Fibroblast of lung (primary cell): ENCODE data around the gene TENM3. TPM values are rescaled to one million over a fixed set of nuclear protein-coding genes. Genes with fewer than 3 reads are reported as not detected.
A peak's percentile ranks its signal among the peaks of the same experiment; 100 is the strongest.

ENCODE experiments used
- DNase-seq, 2 donors: peaks; one replicate each; pipeline versions ENCODE4 v3.0.0 to v3.0.0-alpha.2; 2010; ENCODE audit warnings: low read depth in 2 of 2
- H2AFZ ChIP-seq: 2 replicates; pipeline ENCODE4 v1.5.1; 2012; ENCODE audit warnings: low read length, control low read depth, inconsistent platforms
- H3K27ac ChIP-seq: 2 replicates; pipeline ENCODE4 v1.5.1; 2011; ENCODE audit warnings: low read length, control low read depth; ENCODE audit not compliant: insufficient read depth
- H3K27me3 ChIP-seq: 2 replicates; pipeline ENCODE4 v1.5.1; 2011; ENCODE audit warnings: mild to moderate bottlenecking, low read length; ENCODE audit not compliant: control insufficient read depth, insufficient read depth
- H3K36me3 ChIP-seq: 2 replicates; pipeline ENCODE4 v1.5.1; 2011; ENCODE audit warnings: low read length; ENCODE audit not compliant: control insufficient read depth, insufficient read depth
- H3K4me1 ChIP-seq: 2 replicates; pipeline ENCODE4 v1.5.1; 2011; ENCODE audit warnings: low read length; ENCODE audit not compliant: control insufficient read depth, insufficient read depth; ENCODE audit errors: extremely low read depth
- H3K4me2 ChIP-seq: 2 replicates; pipeline ENCODE4 v1.5.1; 2011; ENCODE audit warnings: low read length, control low read depth; ENCODE audit not compliant: insufficient read depth; ENCODE audit errors: extremely low read depth
- H3K4me3 ChIP-seq, 4 experiments: fragments of 200-600 bp in 1 of 4; sonication (generic) in 1 of 4; replicated peaks in 1 of 4; 2 replicates each; pipeline ENCODE4 v1.5.1; 2011 to 2016; ENCODE audit warnings: low read length in 4 of 4, low read depth in 3 of 4, mild to moderate bottlenecking in 3 of 4, control low read depth in 2 of 4, inconsistent platforms in 1 of 4, mixed read lengths in 1 of 4; ENCODE audit not compliant: insufficient read depth in 1 of 4; ENCODE audit errors: control extremely low read depth in 1 of 4
- H3K79me2 ChIP-seq: 2 replicates; pipeline ENCODE4 v1.5.1; 2012; ENCODE audit warnings: mild to moderate bottlenecking, low read length, inconsistent platforms; ENCODE audit not compliant: control insufficient read depth, insufficient read depth
- H3K9ac ChIP-seq: 2 replicates; pipeline ENCODE4 v1.5.1; 2011; ENCODE audit warnings: mild to moderate bottlenecking, low read length, control low read depth; ENCODE audit not compliant: insufficient read depth
- H3K9me3 ChIP-seq: 2 replicates; pipeline ENCODE4 v1.5.1; 2012; ENCODE audit warnings: low read depth, low read length; ENCODE audit not compliant: control insufficient read depth, insufficient read depth
- H4K20me1 ChIP-seq: 2 replicates; pipeline ENCODE4 v1.5.1; 2011; ENCODE audit warnings: low read length; ENCODE audit not compliant: control insufficient read depth, insufficient read depth; ENCODE audit errors: extremely low read depth
- EZH2 ChIP-seq: IDR thresholded peaks from 2 replicates; pipeline ENCODE4 v1.5.1; 2012; ENCODE audit warnings: low read length, control low read depth, mild to moderate bottlenecking; ENCODE audit errors: missing control alignments
- polyA plus RNA-seq, 2 donors: library from polyadenylated mRNA; depleted of rRNA in 1 of 2; stranded (reverse) in 1 of 2; unstranded in 1 of 2; fragments of >200 nt; gene quantifications; 2 replicates each; pipeline ENCODE4 v1.2.1, GENCODE V29; 2011 to 2012; ENCODE audit warnings: missing spikeins in 1 of 2
- total RNA-seq: library from RNA; depleted of rRNA; stranded (reverse); fragments of >200 nt; gene quantifications from 2 replicates; pipeline ENCODE4 v1.2.1, GENCODE V29; 2014
- TF ChIP-seq, protein P1 (sequence below), 2 donors: IDR thresholded peaks in 1 of 2; conservative IDR thresholded peaks in 1 of 2; 1 replicate in 1 of 2; 2 replicates in 1 of 2; pipeline ENCODE4 v1.5.1; 2011 to 2012; ENCODE audit warnings: low read length in 2 of 2, control low read depth in 1 of 2, inconsistent platforms in 1 of 2, low read depth in 1 of 2, mild to moderate bottlenecking in 1 of 2

TENM3 gene
- total and polyA plus RNA-seq, 2 donors (not counting 1 experiment from before 2014, with no cell fraction given), result 2.7 to 3.6 TPM

DNA sequence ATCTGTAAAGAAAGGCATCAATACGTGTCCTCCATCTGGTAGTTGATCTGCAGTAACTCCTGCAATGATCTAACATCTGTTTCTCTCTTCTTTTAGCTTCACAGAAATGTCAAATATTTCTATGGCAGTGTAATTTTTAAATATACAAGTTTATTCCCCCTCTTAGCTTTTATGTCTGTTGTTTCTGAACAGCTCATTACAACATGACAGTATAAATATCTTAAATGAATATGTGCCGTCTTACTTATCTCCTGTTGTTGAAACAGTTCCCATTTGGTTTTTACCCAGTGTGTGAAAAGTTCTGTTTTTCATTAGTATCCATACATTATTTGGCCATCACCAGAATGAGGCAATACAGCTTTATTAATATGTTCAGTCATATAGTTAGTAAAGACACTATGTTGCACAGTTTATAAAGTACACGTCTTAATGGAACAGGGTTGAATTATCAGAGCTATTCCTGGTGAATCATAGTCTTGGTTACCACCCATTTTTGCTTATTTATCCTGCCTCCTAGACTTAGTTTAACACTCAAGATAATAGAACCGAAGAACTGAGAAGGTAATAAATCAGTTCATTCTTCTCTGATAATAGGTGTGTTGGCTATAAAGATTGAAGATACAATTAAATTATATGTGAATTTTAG lies 321.6 kb downstream of the TENM3 start:
- Histone ChIP-seq H3K4me2 (no peak overlapping the region), H3K9ac (no peak overlapping the region), H3K4me1 (no peaks in the 10 kb centered on the region), H3K27me3 (no peaks in the 10 kb centered on the region), H4K20me1 (no peaks in the 10 kb centered on the region), H3K36me3 (no peaks in the 10 kb centered on the region), H2AFZ (no peak overlapping the region), H3K4me3 (no peak overlapping the region), H3K27ac (no peak overlapping the region), H3K79me2 (no peaks in the 10 kb centered on the region), H3K9me3 (no peaks in the 10 kb centered on the region)
- DNase-seq, result peak in 1 of 2 donors; percentile 58
- TF ChIP-seq EZH2, result no peak
- TF ChIP-seq, protein P1, sequence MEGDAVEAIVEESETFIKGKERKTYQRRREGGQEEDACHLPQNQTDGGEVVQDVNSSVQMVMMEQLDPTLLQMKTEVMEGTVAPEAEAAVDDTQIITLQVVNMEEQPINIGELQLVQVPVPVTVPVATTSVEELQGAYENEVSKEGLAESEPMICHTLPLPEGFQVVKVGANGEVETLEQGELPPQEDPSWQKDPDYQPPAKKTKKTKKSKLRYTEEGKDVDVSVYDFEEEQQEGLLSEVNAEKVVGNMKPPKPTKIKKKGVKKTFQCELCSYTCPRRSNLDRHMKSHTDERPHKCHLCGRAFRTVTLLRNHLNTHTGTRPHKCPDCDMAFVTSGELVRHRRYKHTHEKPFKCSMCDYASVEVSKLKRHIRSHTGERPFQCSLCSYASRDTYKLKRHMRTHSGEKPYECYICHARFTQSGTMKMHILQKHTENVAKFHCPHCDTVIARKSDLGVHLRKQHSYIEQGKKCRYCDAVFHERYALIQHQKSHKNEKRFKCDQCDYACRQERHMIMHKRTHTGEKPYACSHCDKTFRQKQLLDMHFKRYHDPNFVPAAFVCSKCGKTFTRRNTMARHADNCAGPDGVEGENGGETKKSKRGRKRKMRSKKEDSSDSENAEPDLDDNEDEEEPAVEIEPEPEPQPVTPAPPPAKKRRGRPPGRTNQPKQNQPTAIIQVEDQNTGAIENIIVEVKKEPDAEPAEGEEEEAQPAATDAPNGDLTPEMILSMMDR (conservative IDR thresholded peaks at IDR 0.05 in 1 of 2, IDR thresholded peaks at IDR 0.05 in 1 of 2; ENCODE audit: low read depth in 1 of 2, low read length in 2 of 2), result no peak

DNA sequence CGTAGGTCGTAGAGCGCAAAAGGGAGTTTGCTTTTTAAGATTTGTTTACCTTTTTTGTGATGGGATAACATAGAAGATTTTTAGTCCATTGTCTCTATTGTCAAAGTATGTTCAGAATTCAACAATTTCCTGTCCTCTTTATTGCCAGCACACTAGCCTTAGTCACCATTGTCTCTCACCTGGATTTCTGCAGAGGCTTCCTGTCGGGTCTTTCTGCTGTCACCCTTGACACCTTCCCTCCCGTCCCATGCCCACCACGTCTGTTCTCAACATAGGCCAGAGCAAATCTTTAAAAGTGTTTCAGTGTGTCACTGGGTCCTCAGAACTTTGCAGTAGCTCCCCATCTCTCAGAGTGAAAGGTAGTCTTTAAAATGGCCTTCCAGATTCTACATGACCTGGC lies 323.9 kb downstream of the TENM3 start:
- H3K9me3 ChIP-seq, result no peaks in the 10 kb centered on the region
- H3K9ac ChIP-seq, result no peak overlapping the region
- H3K4me1 ChIP-seq, result no peaks in the 10 kb centered on the region
- H3K36me3 ChIP-seq, result no peaks in the 10 kb centered on the region
- H2AFZ ChIP-seq, result no peak overlapping the region
- DNase-seq, result no peak
- no peak overlapping the region for H3K4me2 ChIP-seq
- H3K79me2 ChIP-seq, result no peaks in the 10 kb centered on the region
- H3K27me3 ChIP-seq, result no peaks in the 10 kb centered on the region
- H3K27ac ChIP-seq, result no peak overlapping the region
- TF ChIP-seq EZH2, result no peak
- TF ChIP-seq, protein P1 (conservative IDR thresholded peaks at IDR 0.05 in 1 of 2, IDR thresholded peaks at IDR 0.05 in 1 of 2; ENCODE audit: low read depth in 1 of 2, low read length in 2 of 2), result no peak
- H3K4me3 ChIP-seq, result no peak overlapping the region
- no peaks in the 10 kb centered on the region for H4K20me1 ChIP-seq

DNA sequence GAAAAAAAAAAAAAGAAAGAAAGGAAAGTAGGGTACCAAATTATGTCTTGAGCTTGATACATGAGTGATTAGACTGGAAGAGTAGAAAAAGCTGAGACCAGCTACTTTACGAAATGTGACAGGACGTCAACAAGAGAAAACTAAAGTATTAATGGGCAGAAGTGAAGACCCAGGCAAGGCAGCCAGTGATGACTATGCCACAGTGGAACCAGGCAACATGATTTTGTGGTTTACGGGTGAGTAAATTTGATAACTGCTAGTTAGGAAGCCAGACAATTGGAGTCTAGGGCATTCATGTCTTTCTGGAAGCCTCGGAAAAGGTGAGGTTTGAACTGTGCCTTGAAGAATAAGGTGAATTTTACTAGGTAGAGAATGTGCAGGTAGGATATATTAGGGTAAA lies 326.4 kb downstream of the TENM3 start:
- no peaks in the 10 kb centered on the region for H3K79me2 ChIP-seq
- no peaks in the 10 kb centered on the region for H3K4me1 ChIP-seq
- no peak overlapping the region for H3K4me2 ChIP-seq
- H3K9ac ChIP-seq, result no peak overlapping the region
- no peak overlapping the region for H3K4me3 ChIP-seq
- DNase-seq, result peak in 1 of 2 donors; percentile 42
- TF ChIP-seq EZH2, result no peak
- TF ChIP-seq, protein P1 (conservative IDR thresholded peaks at IDR 0.05 in 1 of 2, IDR thresholded peaks at IDR 0.05 in 1 of 2; ENCODE audit: low read depth in 1 of 2, low read length in 2 of 2), result no peak
- H3K27me3 ChIP-seq, result no peaks in the 10 kb centered on the region
- H3K9me3 ChIP-seq, result no peaks in the 10 kb centered on the region
- H3K36me3 ChIP-seq, result no peaks in the 10 kb centered on the region
- H2AFZ ChIP-seq, result no peak overlapping the region
- H3K27ac ChIP-seq, result no peak overlapping the region
- no peaks in the 10 kb centered on the region for H4K20me1 ChIP-seq
